Stimulated activated CD8-positive, alpha-beta memory T cell treated with anti-CD3 and anti-CD28 coated beads, Interleukin-15, amount 100 ng/mL, for 1 hour (primary cell): ENCODE results near the gene SNRPA.
A peak's percentile ranks its signal among the peaks of the same experiment; 100 is the strongest.
"Not testable (repeated sequence)": the region's sequence is repeated elsewhere in the genome, so short reads cannot be mapped to it uniquely, and the experiment has no call there.

Experiments used
- DNase-seq: peaks from one replicate; pipeline ENCODE4 v3.0.0-alpha.2; 2020; ENCODE audit warnings: low read depth

Gene SNRPA

GRCh38 chr19:40777645-40777936 is 26.6 kb downstream of the SNRPA start:
- no peak for DNase-seq

DNA sequence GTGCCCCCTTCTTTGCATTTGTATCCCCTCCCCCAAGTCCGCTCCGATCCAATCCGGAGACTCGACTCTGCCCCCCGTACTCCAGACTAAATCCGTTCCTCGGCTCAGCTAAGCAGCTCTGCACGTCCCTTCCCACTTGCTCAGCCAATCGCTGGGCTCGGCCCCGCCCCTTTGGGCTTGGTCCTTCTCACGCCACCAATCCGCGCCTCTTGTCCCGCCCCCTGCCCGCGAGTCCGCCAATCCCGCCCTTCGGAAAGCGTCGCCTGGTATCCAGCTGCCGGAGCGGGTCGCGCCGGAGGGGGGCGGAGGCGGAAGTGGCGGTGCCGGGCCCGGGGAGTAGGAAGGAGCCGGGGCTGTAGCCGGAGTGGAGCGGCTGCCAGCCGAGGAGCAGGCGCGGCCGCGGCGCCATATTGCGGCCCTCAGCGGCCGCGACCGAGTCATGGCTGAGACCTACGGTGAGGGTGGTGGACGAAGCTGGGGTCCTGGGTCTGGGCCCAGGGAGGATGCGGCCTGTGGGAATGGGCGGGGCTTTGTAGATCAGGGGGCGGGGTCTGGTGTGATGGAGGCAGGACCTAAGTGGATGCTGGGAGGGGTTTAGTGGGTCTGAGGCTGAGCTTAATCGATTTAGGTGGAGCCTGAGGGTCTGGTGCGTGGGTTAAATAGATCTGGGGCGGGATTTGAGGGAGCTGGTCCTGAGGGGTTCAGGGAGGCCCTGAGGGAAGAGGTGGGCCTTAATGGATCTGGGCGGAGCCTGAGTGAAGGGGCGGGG is 27.1 kb downstream of the SNRPA start, which contains the start of gene RAB4B:
Gene RAB4B (plus strand): TSS at position 311 of the 769 bp plus-strand sequence. CDS start 129 bp downstream, at position 440.
- peak; percentile 99 for DNase-seq

GRCh38 chr19:40778706-40779284 is 27.8 kb downstream of the SNRPA start:
- DNase-seq: no peak

DNA sequence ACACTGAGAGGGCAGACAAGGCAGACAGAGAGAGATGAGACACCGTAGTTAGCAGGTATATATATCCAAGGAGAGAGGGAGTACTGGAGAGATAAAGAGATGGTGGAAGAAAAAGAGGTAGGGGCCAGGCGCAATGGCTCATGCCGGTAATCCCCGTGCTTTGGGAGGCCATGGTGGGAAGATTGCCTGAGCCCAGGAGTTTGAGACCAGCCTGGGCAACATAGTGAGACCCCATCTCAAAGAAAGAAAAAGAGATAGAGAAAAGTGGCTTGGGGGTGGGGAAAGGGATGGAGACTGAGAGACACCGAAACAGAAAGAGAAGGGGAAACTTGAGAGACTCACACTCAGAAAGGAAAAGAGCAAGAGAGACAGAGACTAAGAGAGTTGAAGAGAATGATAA is 29.6 kb downstream of the SNRPA start:
- DNase-seq: no peak

GRCh38 chr19:40781140-40781539 is 30.1 kb downstream of the SNRPA start:
- no peak for DNase-seq

- DNase-seq: no peak
Observed at GRCh38 chr19:40783711-40784110, 32.7 kb downstream of the SNRPA start.

GRCh38 chr19:40784146-40784545 is 33.1 kb downstream of the SNRPA start:
- not testable (repeated sequence) for DNase-seq

- DNase-seq: no peak
Observed at GRCh38 chr19:40785526-40785925, 34.5 kb downstream of the SNRPA start.

- DNase-seq: no peak
Observed at GRCh38 chr19:40786060-40787037, 35.3 kb downstream of the SNRPA start.

- DNase-seq: no peak
Observed at GRCh38 chr19:40791349-40791748, 40.3 kb downstream of the SNRPA start.

- DNase-seq: no peak
Observed at GRCh38 chr19:40791996-40792395, 41.0 kb downstream of the SNRPA start.

DNA sequence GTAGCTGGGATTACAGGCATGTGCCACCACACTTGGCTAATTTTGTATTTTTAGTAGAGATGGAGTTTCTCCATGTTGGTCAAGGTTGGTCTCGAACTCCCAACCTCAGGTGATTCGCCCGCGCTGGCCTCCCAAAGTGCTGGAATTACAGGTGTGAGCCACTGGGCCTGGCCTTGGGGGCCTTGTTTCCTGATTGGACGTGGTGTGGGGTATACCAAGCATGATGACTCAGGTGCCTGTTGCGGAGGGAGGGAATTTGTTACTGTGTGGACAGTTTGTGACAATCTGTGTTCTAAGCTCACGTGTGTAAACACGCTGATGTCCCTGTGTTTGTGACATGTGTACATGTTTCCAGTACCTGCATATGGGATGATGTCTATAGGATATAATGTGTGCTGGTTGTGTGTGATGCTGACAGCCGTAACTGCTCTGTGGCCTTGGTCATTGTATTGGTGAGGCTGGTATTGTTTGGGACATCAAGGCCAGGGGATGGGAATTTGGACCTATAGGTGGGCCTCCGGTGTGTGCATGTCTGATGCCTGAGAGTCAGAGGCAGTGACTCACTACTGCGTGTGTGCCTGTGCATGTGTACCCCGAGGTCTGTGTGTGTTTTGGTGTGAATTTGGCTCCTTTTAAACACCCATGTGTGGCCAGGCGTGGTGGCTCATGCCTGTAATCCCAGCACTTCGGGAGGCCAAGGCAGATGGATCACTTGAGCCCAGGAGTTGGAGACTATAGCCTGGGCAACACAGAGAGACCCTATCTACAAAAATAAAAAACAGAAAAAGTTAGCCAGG is 46.4 kb downstream of the SNRPA start:
- no peak for DNase-seq

GRCh38 chr19:40797963-40798682 is 47.1 kb downstream of the SNRPA start:
- DNase-seq: peak; percentile 32

GRCh38 chr19:40798683-40799557 is 47.9 kb downstream of the SNRPA start, which contains the start of gene EGLN2:
EGLN2 (plus strand) TSS chr19:40799191; CDS start chr19:40800573, 1,382 bp downstream.
- peak; percentile 100 for DNase-seq

- DNase-seq: no peak
Observed at GRCh38 chr19:40799558-40800338, 48.7 kb downstream of the SNRPA start.

- DNase-seq: no peak
Observed at GRCh38 chr19:40800339-40800996, 49.5 kb downstream of the SNRPA start.

- DNase-seq: no peak
Observed at GRCh38 chr19:40800997-40801377, 50.0 kb downstream of the SNRPA start.

GRCh38 chr19:40801426-40802299 is 50.7 kb downstream of the SNRPA start:
- DNase-seq: no peak
